Activated T-cell treated with anti-CD3 and anti-CD28 coated beads for 24 hours (primary cell): ENCODE measurements around the gene FABP1.

Source experiments
- DNase-seq: peaks from one replicate; pipeline ENCODE4 v3.0.0-alpha.2; 2020; ENCODE audit warnings: low read depth

FABP1 gene

DNA sequence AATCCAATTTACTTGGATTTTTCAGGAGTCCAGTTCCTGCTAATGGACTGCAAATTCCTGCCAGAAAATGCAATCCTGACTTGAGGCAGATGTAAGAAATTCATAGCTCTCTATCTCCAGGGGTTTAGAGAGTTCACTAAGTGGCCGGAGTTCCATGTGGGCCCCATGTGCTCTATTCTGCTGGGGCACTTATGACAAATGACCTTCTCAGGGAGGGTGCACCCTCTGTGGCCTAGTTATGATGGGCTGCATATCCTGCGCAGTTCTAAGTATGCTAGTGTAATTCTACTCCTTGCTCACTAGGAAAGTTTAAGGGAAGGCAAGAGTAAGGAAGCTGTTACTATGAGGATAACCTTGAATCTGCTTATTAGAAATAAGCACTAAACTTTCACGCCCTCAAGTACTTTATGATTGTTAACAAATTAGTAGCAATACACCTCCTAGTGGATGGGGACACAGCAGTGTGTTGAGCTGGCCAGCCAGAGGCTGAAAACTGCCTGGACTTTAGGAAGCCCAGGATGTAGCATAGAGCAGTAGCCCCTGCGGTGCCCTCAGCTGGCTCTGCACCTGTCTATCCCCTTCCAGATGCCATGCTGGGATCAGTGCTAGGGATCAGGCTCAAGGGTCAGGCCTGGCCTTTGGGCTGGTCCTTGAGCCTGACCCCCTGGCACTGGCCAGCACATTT is 45.8 kb downstream of the FABP1 start:
- DNase-seq, result no peak

DNA sequence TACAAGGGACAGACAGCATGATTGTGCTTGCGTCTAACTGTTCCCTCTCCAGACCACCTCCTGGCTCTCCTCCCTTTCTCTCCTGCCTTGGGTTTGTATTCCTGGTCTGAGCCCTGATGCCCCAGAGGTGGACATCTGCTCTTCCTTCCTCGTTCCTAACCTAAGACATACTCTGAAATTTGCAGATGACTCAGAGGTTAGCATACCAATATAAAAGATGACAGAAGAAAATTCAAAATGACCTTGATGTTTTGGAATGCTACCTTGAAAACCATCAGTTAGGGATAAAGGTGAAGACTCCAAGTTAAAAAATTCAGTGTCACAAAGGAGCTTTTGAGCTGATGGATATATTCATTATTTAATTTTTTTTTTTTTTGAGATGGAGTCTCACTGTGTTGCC is 47.3 kb downstream of the FABP1 start:
- no peak for DNase-seq

DNA sequence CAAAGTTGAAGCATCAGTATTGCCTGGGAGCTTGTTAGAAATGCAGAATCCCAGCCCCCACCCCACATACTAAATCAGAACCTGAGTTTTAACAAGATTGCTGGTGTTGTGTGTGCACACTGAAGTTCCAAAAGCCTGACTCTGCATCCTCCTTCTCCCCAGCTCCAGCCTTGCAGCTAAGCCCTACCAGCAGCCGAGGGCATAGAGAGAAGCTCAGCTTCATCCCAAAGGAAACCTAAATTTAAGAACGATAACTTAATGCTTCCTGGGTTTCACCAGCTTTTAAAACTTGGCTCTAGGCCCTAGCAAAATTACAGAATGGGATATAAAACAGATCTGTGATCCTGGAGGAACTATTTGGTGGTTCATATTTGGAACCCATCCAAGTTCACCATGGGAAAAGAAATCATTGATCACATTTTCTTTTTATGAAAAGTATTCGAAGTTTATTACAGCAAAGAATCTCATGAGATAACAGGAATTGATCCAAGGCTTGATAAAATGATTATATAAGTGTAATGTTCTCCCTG is 49.2 kb downstream of the FABP1 start:
- no peak for DNase-seq

DNA sequence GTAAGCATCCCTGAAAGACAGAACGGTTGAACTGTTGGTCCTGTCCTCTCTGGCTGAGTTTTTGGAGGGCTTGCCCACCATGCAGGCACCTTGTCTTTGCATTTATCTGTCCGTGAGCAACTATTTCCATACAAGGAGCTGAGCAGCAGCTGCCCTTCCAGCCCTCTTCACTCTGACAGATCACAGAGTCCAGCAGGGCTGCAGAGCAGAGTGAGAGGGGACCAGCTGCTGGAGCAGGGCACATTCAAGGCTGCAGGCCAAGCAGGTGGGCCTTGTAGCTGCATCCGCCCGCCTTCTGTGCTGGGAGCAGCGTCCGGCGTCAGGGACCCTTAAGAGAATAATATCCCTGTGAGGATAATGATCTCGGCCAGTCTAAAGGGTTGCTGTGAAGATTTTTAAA is 50.8 kb downstream of the FABP1 start:
- no peak for DNase-seq

DNA sequence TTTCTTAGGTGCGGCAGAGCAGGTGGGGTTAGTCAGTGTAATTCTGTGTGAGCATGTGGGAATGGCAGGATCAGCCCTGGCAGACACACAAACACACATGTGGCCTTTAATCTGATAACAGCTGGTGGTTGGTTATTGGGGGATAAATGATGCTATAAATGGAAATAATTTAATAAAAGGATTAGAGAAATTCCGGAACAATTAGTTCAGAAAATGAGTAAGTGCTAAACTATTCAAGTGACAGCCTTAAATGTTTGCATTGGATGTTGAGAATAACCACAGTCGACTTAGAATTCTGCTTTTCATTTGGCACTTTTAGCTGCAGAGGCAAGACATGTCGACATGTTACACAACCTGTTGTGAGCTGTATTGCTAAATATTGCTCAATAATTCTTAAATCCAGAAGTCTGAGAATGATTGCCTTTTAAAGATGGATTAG is 53.0 kb downstream of the FABP1 start:
- DNase-seq, result no peak

DNA sequence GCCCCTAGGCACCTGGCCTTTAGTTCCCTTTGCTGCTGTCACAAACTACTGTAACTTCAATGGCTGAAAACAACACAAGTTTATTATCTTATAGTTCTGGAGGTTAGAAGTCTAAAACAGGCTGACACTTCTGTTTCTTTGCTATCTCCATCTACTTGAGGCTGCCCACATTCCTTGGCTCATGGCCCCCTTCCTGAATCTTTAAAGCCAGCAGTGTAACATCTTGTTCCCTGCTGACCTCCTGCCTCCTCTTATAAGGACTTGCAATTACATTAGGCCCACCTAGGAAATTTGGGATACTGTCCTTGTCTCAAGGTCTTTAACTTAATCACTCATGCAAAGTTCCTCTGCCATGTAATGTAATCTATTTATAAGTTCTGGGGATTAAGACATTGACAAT is 53.7 kb downstream of the FABP1 start:
- DNase-seq, result no peak
